ENCODE data around the gene EIF4E3.

Gene EIF4E3

DNA sequence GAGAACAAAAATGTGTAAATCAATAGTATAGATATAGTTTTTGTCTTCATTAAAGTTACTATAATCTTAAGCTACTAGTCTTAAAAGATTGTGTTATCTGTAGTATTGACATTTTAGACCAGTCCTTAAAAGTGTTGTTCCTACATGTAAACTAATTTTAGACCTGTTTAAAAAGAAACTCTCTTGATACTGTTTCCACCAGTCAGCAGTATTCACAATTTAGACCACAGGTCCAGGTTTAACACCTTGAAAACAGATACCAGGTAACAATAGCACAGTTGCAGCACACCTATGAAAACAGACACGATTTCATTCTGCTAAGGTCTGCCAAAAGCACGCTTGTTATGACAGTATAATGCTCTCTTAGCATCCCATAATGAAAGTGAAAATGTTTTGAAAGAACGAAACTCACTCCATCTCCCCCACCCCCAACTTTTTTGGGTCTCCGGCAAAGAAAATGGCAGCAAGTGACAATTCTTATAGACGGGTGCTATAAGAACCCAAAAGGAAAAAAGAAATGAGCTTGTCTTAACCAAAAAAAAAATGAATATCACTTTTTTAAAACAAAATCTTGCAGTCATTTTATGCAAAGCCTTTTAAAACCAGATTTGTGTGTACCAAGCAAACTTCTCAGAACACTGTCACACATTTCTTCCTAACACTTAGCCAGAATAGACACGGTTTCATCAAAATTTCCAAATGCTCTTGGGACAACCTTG is 1.6 kb downstream of the EIF4E3 start:
- DNase-seq (ENCODE audit: low read depth): no peak

DNA sequence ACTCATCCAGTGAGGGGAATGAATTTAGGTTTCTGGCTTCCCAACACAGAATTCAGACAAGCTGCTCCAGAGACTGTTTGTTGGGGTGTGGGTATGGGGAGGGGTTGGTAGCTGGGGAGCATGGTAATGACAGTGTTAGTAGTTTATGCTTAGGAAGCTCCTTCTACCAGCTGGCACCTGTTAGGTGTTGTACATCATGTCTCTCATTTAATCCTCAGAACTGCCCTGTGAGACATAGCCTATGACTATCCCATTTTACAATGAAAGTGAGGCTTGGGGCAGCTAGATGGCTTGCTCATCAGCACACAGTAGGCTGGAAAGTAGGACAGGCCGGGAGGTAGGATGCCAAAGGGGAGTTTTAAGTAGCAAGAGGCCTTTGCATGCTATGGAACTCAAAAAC is 2.5 kb downstream of the EIF4E3 start:
- DNase-seq (ENCODE audit: low read depth): no peak

DNA sequence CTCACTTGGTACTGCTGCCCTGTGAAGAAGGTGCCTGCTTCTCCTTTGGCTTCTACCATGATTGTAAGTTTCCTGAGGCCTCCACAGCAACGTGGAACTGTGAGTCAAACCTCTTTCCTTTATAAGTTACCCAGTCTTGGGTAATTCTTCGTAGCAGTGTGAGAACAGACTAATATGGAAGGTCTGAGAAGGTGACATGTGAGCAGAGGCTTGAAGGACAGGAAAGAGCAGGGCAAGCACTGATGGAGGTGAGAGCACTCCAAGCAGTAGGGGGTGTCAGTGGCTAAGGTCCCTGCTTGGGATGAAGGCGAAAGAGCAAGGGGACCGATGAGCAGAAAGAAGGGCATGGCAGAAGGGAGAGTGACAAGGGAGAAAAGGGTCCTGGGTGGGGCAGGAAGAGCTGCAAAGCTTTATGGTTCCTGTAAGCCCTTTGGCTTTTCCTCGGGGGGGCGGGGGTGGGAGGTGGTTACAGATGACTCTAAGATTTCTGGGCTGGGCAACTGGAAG is 3.5 kb downstream of the EIF4E3 start:
- no peak for DNase-seq (ENCODE audit: low read depth)

DNA sequence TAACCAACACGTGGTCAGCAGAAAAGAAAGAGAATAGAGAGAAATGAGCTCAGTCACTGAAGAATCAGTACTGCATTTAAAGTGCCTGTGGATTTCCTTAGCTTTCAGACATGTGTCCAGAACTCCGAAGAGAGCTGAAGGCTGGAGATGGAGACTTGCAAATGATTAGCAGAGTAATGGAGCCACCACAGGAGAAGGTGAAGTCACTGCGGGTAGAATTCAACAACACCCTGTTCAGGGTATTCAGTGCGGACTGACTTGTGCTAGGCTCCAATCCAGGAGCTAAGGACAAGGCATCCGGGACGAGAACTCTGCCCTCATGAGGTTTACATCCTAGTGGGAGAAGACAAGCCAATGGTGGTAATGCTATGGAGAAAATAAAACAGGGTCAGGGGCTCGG is 4.2 kb downstream of the EIF4E3 start:
- DNase-seq (ENCODE audit: low read depth): no peak

DNA sequence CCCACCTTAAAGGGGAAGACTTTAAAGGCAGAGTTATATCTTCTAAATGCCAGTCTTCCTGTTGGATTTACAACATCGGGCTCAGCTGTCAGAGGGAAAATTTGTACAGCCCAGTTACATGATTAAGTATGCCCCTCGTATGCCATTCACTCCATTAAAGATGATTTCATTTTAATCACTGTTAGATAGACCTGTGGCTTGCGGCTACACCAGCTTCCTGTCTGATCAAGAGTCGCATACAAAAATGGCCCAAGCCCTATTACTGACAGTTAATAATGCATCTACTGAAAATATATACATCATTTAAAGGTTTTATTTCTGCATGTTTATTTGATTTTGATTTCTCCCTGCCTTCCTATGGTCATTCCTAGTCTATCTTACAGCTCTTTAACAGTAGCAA is 7.1 kb downstream of the EIF4E3 start:
- DNase-seq (ENCODE audit: low read depth): no peak

DNA sequence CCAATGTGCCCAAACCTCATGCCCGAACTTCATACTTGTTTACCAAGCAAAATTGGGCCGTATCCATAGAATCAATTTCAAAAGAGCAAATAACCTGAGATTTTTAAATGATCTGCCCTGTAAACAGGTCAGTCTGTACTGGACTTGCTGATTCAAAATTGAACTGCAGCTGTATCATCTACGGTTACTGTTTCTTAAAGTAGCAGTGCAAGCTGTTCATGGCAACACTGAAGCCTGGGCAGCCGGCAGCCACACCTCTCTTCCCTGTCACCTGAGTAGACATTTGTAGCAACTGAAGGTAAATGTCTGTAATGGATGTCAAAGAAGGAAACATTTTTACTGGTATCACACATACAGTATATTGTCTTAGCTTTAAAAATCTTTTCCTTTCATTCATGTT is 10.6 kb downstream of the EIF4E3 start:
- no peak for DNase-seq (ENCODE audit: low read depth)

DNA sequence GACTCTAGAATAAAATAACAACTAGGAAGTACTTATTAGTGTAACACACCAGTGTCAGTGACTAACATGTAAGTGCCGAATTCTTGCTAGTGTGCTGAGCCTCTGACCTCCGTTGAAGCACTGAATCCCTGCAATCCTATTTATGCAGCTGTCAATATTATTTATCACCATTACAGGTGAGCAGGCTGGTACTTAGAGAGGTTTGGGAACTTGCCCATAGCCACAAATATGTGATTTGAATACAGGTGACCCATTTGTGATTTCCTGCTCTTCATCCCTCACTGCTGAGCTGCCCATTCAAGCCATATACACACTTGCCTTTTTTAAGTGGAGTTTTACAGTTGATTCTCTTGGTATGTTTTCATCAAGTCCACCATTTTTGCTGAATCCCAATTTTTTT is 12.2 kb downstream of the EIF4E3 start:
- DNase-seq (ENCODE audit: low read depth): no peak

DNA sequence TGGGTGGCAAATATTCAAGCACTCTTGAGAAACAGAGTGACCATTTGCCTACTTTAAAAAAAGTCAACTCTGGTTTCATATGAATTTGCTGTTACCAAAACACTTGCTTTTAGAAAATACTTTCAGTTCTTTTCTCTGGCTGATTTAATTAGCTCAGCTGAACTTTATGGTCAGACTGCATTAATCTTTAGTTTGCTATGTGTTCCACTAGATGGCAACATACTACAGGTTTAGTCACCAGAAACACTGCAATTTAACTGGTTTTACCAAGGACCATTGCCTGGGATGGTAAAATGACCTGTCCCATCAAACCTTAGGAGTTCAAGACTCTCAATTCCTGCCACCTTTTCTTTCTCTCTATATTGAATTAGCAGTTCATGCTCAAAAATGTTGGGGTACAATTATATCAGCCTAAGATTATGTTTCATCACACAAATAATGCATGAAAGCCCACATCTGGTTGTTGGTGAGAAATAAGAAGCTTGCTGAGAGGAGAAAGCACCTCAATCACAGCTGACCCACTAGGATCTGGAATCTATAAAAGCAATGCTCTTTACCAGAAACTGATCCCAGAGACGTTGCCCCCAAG is 14.2 kb downstream of the EIF4E3 start:
- no peak for DNase-seq (ENCODE audit: low read depth)

DNA sequence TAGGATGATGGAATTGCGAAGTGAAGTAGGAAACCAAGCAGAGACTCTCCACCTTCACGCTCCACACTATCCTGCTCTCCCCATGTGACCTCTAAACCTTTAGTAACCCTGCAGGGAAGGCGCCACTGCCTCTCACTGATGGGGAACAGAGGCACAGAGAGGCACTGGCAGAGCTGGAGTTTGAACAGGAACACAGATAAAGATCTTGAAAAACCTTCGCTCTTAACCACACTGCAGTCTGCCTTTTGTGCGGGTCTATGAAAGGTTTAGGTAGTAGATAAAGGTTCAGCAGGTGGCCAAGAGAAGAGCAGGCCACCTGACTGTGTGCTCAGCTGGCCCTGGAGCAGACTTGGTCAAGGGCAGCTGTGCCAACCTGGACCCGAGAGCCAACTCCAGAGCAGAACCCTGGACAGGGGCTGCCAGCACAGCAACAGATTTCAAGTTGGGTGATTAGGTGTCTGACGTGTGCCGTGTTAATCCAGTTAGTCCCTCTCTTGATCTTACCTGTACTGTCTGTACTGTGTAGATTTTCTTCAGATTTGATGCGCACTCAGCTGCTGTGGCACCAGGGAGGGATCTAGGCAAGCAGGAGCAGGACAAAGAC is 15.2 kb downstream of the EIF4E3 start:
- no peak for DNase-seq (ENCODE audit: low read depth)

DNA sequence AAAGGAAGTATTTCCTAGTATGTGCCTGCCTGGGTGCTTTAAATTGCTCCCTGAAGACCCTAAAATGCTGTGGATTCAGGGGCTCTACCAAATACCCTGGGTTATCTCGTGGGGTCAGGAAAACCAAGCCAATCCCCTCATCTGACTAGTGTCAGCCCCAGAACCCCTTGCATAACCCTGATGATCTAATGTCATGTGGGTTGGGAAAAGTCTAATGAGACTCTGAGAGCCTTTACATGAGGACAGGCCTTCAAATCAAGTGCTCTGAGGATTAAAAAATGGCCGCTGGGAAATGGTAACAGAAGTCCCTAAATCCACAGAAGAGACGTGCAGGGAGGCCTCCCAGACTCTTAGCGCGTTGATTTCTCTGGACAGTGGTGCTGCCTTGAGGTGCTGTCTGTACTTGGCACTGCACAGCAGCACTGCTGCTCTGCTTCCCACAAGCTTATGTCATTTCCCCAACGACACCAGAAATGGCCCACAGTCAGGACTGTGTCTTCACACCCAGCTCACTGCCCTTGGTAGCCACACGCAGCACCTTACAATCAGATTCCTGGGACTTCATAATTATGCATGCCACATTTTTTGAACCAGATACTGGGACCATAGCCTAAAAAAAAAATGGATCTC is 16.6 kb downstream of the EIF4E3 start:
- DNase-seq (ENCODE audit: low read depth): no peak

DNA sequence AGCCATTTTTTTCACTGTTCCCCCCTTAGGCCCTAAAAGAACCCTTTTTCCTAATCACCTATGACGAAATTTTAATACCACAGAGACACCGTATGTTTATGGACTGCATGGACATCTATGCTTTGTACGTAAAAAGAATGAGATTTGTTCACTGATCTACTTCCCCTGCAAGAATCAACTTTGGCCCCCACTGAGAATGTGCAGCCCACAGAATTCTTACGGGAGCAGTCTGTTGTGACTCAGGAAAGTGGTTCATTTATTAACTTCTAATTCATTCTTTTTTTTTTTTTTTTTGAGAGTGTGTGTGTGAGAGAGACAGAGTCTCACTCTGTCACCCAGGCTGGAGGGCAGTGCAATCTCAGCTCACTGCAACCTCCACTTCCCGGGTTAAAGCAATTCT is 17.6 kb downstream of the EIF4E3 start:
- DNase-seq (ENCODE audit: low read depth): no peak

DNA sequence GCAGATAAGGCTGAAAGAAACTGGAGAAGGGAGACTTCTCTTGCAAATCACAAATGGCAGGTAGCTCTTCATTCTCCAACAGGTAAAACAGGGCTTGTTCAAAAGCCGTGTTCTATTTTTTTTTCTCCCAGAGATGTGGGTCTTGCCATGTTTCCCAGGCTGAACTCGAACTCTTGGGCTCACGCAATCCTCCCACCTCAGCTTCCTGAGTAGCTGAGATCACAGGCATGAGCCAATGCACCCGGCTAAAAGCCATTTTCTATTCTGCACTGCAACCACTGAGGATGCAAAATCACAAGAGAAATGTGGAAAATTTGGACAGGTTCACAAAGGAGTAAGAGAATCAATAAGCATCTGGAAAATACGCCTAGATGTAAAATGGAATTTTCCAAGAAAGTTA is 19.5 kb downstream of the EIF4E3 start:
- no peak for DNase-seq (ENCODE audit: low read depth)

DNA sequence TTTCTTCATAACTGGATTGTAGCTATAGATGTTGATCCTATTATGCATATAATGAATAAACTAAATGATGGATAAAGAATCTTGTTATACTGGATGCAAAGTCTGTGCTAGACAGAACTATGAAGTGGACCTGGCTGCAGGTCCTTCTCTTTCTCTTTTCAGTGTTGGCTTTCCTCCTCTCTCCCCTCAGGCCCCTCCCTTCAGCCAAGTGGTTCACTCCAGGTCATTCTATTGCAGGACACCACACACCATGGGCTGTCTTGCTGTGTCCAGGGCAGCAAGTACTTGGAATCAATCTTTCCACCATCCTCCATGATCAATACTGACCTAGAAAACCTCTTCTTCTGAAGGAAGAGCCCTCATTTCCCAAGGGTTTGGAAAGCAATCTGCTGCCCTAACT is 20.3 kb downstream of the EIF4E3 start:
- no peak for DNase-seq (ENCODE audit: low read depth)

DNA sequence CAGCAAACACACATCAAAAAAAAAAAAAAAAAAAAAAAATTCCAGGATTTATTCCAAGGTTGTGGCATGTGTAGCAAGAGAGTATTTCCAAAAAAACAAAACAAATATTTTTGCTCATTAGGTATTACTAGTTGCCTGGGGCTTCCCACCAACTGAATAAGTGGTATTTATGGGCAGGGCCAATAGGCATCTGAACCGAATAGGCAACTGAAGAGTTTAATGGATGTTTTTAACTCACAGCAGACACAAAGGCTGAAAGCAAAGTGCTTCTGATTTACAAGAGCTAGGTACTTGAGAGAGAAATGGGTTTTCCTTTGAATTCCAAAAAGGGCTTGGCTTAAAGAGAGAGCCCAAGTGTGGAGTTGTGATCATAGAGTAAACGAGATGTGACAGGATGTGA is 21.4 kb downstream of the EIF4E3 start:
- no peak for DNase-seq (ENCODE audit: low read depth)

DNA sequence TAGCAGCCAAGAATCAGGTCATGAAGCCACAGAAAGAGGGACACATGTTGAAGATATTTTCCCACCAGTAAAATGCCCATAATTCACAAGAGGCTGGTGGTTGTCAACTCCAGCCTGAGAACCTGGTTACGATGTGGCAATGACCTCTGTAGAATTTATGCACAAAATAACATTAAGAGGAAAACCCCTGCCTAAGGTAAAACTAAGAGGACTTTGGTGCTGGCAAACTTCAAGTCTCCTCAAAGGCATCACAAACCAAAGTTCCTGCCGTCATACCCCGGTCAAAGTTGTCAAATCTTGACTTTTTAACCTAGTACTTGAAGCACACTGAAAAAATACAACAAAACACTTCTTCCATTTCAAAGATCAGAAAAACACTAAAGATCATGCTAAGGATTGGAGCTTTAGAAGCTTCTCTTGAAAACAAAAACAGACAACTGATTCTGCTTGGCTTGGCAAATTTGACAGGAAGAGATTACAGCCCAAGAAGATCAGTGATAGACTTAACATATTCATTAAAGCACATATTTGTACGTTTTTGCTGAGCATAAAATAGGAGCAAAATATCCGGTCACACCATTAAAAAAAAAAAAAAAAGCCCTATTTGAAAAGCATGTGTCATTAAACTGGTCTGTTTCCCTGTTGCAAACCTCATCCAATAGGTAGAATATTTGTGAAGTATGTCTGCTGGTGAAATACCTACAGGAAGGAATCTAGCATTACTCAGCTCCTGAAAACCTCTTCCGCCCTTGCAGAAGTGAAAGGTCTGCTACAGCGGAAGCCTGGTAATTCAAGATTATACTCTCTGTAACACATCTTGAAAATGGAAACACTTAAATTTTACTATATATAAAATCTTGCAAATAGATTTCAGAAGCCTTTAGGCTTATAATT is 22.8 kb downstream of the EIF4E3 start:
- no peak for DNase-seq (ENCODE audit: low read depth)

DNA sequence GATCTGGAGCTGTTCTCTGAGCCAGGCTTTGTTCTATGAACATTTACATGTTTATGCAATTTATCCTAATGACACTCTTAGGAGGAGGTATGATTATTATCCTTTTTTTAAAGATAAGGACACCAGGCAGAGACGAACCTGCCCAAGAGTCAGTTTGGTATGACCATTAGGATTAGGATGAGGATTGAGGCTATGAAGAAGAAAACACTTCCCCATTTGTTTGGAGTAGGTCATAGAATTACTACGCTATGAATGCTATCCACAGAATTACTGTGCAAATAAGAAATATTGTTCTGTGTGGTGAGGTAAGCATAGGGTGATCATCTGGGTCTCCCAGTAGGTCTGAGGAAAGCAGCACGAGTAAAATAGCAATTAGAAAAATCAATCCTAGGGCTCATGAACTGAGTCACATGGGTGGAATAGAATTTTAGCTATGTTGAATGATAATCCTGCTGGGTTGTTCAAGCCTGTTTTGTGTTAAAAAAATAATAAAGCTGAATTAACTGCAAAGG is 23.9 kb downstream of the EIF4E3 start:
- DNase-seq (ENCODE audit: low read depth): no peak

DNA sequence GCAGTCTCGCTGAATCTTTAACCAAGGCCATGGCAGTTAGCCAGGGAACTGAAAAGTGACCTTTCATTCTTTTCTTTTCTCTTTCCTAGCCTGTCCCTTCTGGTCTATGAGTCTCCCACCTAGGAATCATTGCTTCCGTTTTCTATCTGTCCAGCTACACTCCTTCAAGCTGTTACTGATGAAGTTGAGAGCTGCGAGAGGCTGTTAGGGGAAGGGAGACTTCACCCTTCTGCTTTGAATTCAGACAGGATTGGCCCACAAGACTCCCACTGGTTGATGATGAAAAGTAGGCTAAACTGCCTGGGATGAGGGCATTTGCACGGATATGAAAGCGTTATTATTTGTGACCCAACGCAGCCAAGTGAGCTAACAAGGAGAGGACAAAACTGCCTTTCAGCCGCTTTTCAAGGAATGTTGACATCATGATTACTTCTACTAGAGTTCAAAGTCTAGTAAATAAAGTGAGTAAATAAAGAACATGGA is 30.2 kb downstream of the EIF4E3 start:
- DNase-seq (ENCODE audit: low read depth): no peak

DNA sequence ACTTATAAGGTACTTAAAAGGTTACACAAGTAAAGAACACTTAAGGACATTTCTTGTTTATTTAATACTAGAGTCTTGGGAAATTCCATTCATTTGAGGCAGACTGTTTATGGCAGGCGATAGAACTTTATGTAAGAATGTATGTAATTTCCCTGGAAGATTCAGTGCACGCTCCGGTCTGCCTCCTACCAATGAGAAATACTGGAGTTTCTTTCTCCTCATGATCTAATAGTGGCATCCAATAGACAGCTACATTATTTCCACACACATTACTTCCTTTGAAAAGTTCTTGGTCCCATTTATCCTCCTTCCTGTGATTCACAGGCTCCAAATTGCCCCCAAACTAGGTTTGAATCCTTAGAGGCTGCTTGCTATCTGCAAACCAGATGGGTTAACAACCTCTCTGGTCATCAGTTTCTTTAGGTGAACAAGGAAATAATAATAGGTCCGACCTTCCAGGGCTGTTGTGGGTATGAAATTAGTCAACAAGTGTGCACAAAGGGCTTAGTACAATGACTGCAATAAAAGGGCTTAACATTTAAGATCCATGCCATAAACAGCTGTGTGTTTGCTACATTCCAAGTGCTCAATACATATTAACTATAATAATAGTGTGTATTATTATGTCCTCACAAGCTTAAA is 30.7 kb downstream of the EIF4E3 start:
- DNase-seq (ENCODE audit: low read depth): no peak

DNA sequence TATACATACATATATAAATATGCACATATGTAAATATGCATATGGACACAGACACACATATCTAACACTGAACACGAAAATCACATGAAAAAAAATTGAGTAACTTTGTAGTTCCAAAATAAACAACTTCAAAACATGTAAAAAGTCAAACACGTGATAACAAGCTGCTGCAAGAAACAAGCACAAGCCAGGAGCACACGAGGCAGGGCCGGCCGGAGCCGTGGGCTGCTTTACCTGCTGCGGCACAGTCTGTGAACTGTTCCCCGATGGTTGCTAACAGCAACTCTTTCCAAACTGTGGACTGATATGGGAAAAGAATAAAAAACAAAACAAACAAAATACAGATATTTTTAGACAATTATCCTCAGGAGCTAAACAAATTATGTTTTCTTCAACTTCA is 31.6 kb downstream of the EIF4E3 start:
- DNase-seq (ENCODE audit: low read depth): no peak

DNA sequence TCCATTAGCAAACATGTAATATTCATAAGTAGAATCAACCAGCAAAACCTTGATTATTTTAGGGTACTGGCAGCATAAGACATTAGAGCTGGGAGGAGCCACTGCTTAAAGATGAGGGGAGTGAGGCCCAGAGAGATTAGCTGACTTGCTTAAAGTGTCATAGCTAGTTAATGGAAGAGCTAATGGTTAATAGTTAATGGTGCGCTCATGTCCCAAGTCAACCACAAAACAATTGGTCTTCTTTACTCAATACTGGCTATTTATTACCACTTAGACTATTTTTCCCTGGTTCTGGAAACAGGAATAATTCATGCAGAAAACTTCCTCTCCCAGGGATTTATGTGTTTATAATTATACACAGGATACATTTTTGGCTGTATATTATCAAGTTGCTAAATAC is 33.1 kb downstream of the EIF4E3 start:
- DNase-seq (ENCODE audit: low read depth): no peak

DNA sequence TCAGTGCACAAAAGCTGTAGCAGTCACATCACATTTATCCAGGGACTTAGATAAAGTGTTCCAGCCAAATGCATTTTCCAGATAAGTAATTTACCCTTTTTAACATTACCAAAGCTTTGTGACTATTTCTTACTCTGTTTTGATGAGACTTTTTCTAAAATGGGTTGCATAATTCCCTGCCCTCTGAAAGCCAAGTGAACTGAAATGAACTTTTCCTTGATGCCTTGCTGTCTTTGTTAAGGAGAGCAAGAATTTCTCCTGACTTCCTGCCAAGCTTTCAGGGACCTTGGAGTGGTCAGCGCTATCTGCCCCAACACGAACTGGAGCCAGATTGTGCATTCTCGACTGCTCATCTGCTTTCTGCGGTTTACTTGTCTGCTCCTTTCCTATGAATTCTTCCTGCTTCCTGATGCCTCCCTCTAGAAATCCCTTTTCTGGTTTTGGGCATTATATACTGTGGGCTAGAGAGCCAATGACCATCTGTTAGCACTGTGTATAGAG is 34.8 kb downstream of the EIF4E3 start:
- no peak for DNase-seq (ENCODE audit: low read depth)

Measured in activated T-cell treated with anti-CD3 and anti-CD28 coated beads for 48 hours (primary cell).